ENCODE results near the gene UTY. TPM values are rescaled to one million over a fixed set of nuclear protein-coding genes. Genes with fewer than 3 reads are reported as not detected.

The UTY gene
- total and polyA plus RNA-seq, 2 of the 13 experiments (the other 11 are each of a cell fraction or from before 2014, with no cell fraction given), result not detected

DNA sequence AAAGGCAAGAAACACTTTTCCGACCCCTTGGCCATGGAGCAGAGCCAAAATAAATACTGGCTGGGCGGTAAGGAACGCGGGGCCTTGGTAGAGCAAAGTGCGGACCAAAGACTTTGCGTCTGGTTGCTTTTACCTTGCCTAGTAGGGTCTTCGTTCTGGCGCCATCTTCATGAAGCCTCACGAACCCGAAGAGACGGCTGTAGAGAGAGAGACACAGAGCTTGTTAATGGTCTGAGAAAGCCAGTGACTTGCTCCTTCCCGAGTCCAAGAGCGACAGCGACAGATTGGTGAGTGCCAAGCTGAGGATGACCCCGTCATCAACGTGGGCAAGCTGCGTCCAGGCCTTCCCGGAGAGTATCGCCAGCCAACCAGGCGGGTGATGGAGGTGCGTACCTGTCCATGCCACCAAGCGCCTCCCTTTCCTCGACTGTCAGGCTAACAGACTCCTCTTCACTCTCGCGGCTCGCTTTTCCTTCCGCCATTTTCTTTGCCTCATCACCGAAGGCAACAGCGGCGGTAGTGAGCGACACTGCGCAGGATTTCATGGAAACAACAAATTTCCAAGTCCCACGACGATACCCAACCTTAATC lies 617 bp downstream of the UTY start:
- Histone ChIP-seq H3K9ac (ENCODE audit: insufficient read depth, low read depth, low read length) (no peak overlapping the region), H3K36me3 (replicated peaks in 1 of 2; ENCODE audit: control insufficient read depth in 1 of 2, insufficient read depth in 2 of 2, low read length in 2 of 2) (no peaks in the 10 kb centered on the region), H3K27me3 (ENCODE audit: control insufficient read depth in 1 of 2, insufficient read depth in 2 of 2, low read length in 2 of 2) (no peaks in the 10 kb centered on the region), H4K20me1 (ENCODE audit: insufficient read depth, low read length) (no peaks in the 10 kb centered on the region), H3K4me2 (ENCODE audit: low read depth, low read length) (no peak overlapping the region), H2AFZ (ENCODE audit: low read length) (no peak overlapping the region), H3K4me1 (ENCODE audit: insufficient read depth, low read length) (no peaks in the 10 kb centered on the region), H3K79me2 (ENCODE audit: insufficient read depth, low read length) (no peaks in the 10 kb centered on the region), H3K9me3 (ENCODE audit: low read length) (no peaks in the 10 kb centered on the region; the same call in 1 of the 2 replicates), H3K4me3 (replicated peaks in 1 of 3; ENCODE audit: insufficient read depth in 1 of 3, low read depth in 2 of 3, low read length in 3 of 3) (no peak overlapping the region), H3K27ac (ENCODE audit: extremely low read length, insufficient read depth, low read length) (no peak overlapping the region)
- DNase-seq (ENCODE audit: low spot score), result no peak
- FAIRE-seq, result no peak
- 38% methylated on average over 25 of the region's 34 CpGs for WGBS (ENCODE audit: low lambda C conversion rate)
- in situ Hi-C loops (cut with HindIII; ENCODE audit: extremely low pct_ligation_motif_present, low pct_unique_long_range_greater_than_20kb) (no loop called here), intact Hi-C loops (cut with micrococcal nuclease; ENCODE audit: unreplicated experiment) (no loop called here)
- CTCF ChIA-PET (ENCODE audit: low intra/inter-chr PET ratio, low total read pairs), result no interaction called here
- no TSS peak for BruUV-seq (replicated peaks)
- no peak for ATAC-seq
- POLR2A ChIA-PET, result no interaction called here
- TF ChIP-seq, protein P1, sequence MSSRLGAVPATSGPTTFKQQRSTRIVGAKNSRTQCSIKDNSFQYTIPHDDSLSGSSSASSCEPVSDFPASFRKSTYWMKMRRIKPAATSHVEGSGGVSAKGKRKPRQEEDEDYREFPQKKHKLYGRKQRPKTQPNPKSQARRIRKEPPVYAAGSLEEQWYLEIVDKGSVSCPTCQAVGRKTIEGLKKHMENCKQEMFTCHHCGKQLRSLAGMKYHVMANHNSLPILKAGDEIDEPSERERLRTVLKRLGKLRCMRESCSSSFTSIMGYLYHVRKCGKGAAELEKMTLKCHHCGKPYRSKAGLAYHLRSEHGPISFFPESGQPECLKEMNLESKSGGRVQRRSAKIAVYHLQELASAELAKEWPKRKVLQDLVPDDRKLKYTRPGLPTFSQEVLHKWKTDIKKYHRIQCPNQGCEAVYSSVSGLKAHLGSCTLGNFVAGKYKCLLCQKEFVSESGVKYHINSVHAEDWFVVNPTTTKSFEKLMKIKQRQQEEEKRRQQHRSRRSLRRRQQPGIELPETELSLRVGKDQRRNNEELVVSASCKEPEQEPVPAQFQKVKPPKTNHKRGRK (CRISPR knock-in tag; IDR thresholded peaks at IDR 0.05), result no peak
- TF ChIP-seq GATAD1 (CRISPR knock-in tag; IDR thresholded peaks at IDR 0.05), result no peak
- no peak for TF ChIP-seq GLI4 (CRISPR knock-in tag; IDR thresholded peaks at IDR 0.05; ENCODE audit: borderline replicate concordance)
- TF ChIP-seq, protein P2, sequence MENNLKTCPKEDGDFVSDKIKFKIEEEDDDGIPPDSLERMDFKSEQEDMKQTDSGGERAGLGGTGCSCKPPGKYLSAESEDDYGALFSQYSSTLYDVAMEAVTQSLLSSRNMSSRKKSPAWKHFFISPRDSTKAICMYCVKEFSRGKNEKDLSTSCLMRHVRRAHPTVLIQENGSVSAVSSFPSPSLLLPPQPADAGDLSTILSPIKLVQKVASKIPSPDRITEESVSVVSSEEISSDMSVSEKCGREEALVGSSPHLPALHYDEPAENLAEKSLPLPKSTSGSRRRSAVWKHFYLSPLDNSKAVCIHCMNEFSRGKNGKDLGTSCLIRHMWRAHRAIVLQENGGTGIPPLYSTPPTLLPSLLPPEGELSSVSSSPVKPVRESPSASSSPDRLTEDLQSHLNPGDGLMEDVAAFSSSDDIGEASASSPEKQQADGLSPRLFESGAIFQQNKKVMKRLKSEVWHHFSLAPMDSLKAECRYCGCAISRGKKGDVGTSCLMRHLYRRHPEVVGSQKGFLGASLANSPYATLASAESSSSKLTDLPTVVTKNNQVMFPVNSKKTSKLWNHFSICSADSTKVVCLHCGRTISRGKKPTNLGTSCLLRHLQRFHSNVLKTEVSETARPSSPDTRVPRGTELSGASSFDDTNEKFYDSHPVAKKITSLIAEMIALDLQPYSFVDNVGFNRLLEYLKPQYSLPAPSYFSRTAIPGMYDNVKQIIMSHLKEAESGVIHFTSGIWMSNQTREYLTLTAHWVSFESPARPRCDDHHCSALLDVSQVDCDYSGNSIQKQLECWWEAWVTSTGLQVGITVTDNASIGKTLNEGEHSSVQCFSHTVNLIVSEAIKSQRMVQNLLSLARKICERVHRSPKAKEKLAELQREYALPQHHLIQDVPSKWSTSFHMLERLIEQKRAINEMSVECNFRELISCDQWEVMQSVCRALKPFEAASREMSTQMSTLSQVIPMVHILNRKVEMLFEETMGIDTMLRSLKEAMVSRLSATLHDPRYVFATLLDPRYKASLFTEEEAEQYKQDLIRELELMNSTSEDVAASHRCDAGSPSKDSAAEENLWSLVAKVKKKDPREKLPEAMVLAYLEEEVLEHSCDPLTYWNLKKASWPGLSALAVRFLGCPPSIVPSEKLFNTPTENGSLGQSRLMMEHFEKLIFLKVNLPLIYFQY (CRISPR knock-in tag; IDR thresholded peaks at IDR 0.05; ENCODE audit: borderline replicate concordance), result no peak
- TF ChIP-seq, protein P3, sequence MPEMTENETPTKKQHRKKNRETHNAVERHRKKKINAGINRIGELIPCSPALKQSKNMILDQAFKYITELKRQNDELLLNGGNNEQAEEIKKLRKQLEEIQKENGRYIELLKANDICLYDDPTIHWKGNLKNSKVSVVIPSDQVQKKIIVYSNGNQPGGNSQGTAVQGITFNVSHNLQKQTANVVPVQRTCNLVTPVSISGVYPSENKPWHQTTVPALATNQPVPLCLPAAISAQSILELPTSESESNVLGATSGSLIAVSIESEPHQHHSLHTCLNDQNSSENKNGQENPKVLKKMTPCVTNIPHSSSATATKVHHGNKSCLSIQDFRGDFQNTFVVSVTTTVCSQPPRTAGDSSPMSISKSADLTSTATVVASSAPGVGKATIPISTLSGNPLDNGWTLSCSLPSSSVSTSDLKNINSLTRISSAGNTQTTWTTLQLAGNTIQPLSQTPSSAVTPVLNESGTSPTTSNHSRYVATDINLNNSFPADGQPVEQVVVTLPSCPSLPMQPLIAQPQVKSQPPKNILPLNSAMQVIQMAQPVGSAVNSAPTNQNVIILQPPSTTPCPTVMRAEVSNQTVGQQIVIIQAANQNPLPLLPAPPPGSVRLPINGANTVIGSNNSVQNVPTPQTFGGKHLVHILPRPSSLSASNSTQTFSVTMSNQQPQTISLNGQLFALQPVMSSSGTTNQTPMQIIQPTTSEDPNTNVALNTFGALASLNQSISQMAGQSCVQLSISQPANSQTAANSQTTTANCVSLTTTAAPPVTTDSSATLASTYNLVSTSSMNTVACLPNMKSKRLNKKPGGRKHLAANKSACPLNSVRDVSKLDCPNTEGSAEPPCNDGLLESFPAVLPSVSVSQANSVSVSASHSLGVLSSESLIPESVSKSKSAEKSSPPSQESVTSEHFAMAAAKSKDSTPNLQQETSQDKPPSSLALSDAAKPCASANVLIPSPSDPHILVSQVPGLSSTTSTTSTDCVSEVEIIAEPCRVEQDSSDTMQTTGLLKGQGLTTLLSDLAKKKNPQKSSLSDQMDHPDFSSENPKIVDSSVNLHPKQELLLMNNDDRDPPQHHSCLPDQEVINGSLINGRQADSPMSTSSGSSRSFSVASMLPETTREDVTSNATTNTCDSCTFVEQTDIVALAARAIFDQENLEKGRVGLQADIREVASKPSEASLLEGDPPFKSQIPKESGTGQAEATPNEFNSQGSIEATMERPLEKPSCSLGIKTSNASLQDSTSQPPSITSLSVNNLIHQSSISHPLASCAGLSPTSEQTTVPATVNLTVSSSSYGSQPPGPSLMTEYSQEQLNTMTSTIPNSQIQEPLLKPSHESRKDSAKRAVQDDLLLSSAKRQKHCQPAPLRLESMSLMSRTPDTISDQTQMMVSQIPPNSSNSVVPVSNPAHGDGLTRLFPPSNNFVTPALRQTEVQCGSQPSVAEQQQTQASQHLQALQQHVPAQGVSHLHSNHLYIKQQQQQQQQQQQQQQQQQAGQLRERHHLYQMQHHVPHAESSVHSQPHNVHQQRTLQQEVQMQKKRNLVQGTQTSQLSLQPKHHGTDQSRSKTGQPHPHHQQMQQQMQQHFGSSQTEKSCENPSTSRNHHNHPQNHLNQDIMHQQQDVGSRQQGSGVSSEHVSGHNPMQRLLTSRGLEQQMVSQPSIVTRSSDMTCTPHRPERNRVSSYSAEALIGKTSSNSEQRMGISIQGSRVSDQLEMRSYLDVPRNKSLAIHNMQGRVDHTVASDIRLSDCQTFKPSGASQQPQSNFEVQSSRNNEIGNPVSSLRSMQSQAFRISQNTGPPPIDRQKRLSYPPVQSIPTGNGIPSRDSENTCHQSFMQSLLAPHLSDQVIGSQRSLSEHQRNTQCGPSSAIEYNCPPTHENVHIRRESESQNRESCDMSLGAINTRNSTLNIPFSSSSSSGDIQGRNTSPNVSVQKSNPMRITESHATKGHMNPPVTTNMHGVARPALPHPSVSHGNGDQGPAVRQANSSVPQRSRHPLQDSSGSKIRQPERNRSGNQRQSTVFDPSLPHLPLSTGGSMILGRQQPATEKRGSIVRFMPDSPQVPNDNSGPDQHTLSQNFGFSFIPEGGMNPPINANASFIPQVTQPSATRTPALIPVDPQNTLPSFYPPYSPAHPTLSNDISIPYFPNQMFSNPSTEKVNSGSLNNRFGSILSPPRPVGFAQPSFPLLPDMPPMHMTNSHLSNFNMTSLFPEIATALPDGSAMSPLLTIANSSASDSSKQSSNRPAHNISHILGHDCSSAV (CRISPR knock-in tag; IDR thresholded peaks at IDR 0.05; ENCODE audit: borderline replicate concordance), result no peak
- no peak for TF ChIP-seq KDM5B (CRISPR knock-in tag; IDR thresholded peaks at IDR 0.05; ENCODE audit: borderline replicate concordance)
- no peak for TF ChIP-seq KAT2B (IDR thresholded peaks at IDR 0.05; ENCODE audit: borderline replicate concordance, low read depth, low read length)
- TF ChIP-seq, protein P4, sequence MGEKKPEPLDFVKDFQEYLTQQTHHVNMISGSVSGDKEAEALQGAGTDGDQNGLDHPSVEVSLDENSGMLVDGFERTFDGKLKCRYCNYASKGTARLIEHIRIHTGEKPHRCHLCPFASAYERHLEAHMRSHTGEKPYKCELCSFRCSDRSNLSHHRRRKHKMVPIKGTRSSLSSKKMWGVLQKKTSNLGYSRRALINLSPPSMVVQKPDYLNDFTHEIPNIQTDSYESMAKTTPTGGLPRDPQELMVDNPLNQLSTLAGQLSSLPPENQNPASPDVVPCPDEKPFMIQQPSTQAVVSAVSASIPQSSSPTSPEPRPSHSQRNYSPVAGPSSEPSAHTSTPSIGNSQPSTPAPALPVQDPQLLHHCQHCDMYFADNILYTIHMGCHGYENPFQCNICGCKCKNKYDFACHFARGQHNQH (CRISPR knock-in tag; IDR thresholded peaks at IDR 0.05), result no peak

Data from HepG2 (cell line).